Stromal cell of bone marrow (primary cell): ENCODE measurements around the gene ZNF860.
"Not testable (repeated sequence)": the region's sequence is repeated elsewhere in the genome, so short reads cannot be mapped to it uniquely, and the experiment has no call there.

Source experiments
- DNase-seq: peaks from one replicate; pipeline ENCODE4 v3.0.0-alpha.2; 2012; ENCODE audit warnings: low read depth

ZNF860 gene

GRCh38 chr3:31960793-31961431 lies 20.6 kb upstream of the ZNF860 start:
- DNase-seq = no peak

- no peak for DNase-seq
These were observed 18.7 kb upstream of the ZNF860 start for GRCh38 chr3:31962801-31963205.

GRCh38 chr3:31966978-31967591 lies 14.5 kb upstream of the ZNF860 start:
- DNase-seq = no peak

- no peak for DNase-seq
These were observed 14.0 kb upstream of the ZNF860 start for GRCh38 chr3:31967592-31967991.

GRCh38 chr3:31968369-31968926 lies 13.1 kb upstream of the ZNF860 start:
- peak; percentile 62 for DNase-seq

GRCh38 chr3:31968927-31969418 lies 12.6 kb upstream of the ZNF860 start:
- peak; percentile 89 for DNase-seq

- no peak for DNase-seq
These were observed 9.9 kb upstream of the ZNF860 start for GRCh38 chr3:31971607-31972006.

- no peak for DNase-seq
These were observed 8.5 kb upstream of the ZNF860 start for GRCh38 chr3:31973081-31973480.

GRCh38 chr3:31973837-31974236 lies 7.7 kb upstream of the ZNF860 start:
- no peak for DNase-seq

GRCh38 chr3:31974471-31974870 lies 7.1 kb upstream of the ZNF860 start:
- no peak for DNase-seq

- DNase-seq = no peak
These were observed 6.6 kb upstream of the ZNF860 start for GRCh38 chr3:31974964-31975363.

GRCh38 chr3:31976302-31976701 lies 5.2 kb upstream of the ZNF860 start:
- DNase-seq = no peak

GRCh38 chr3:31977736-31978135 lies 3.8 kb upstream of the ZNF860 start:
- DNase-seq = no peak

- DNase-seq = no peak
These were observed 3.0 kb upstream of the ZNF860 start for GRCh38 chr3:31978553-31978952.

GRCh38 chr3:31979001-31979697 lies 2.4 kb upstream of the ZNF860 start:
- no peak for DNase-seq

GRCh38 chr3:31980530-31981205 lies 882 bp upstream of the ZNF860 start:
- no peak for DNase-seq

- DNase-seq = no peak
These were observed 2.8 kb downstream of the ZNF860 start for GRCh38 chr3:31984321-31984720.

- no peak for DNase-seq
These were observed 4.3 kb downstream of the ZNF860 start for GRCh38 chr3:31985831-31986230.

GRCh38 chr3:31988271-31988670 lies 6.7 kb downstream of the ZNF860 start:
- no peak for DNase-seq

GRCh38 chr3:31992995-31993394 lies 11.4 kb downstream of the ZNF860 start:
- not testable (repeated sequence) for DNase-seq

GRCh38 chr3:31993843-31994242 lies 12.3 kb downstream of the ZNF860 start:
- DNase-seq = no peak

- not testable (repeated sequence) for DNase-seq
These were observed 13.5 kb downstream of the ZNF860 start for GRCh38 chr3:31995026-31995425.
